ENCODE results near the gene THAP4.
"Not testable (repeated sequence)": the region's sequence is repeated elsewhere in the genome, so short reads cannot be mapped to it uniquely, and the experiment has no call there.

The THAP4 gene

GRCh38 chr2:241579281-241579680, 57.7 kb downstream of the THAP4 start:
- DNase-seq = no peak

- no peak for DNase-seq
Measured at GRCh38 chr2:241577413-241578122, 59.4 kb downstream of the THAP4 start.

GRCh38 chr2:241576293-241576654, 60.7 kb downstream of the THAP4 start:
- no peak for DNase-seq

GRCh38 chr2:241575624-241576292, 61.2 kb downstream of the THAP4 start:
- DNase-seq = no peak

- DNase-seq = no peak
Measured at GRCh38 chr2:241574911-241575623, 61.9 kb downstream of the THAP4 start.

GRCh38 chr2:241573741-241574140, 63.2 kb downstream of the THAP4 start:
- no peak for DNase-seq

- not testable (repeated sequence) for DNase-seq
Measured at GRCh38 chr2:241572915-241573651, 63.9 kb downstream of the THAP4 start.

- no peak for DNase-seq
Measured at GRCh38 chr2:241571821-241572620, 64.9 kb downstream of the THAP4 start.

- DNase-seq = no peak
Measured at GRCh38 chr2:241570961-241571581, 65.9 kb downstream of the THAP4 start.

- DNase-seq = no peak
Measured at GRCh38 chr2:241569831-241570281, 67.1 kb downstream of the THAP4 start.

- DNase-seq = no peak
Measured at GRCh38 chr2:241568726-241569125, 68.2 kb downstream of the THAP4 start.

GRCh38 chr2:241567776-241568175, 69.2 kb downstream of the THAP4 start:
- DNase-seq = no peak

- not testable (repeated sequence) for DNase-seq
Measured at GRCh38 chr2:241567266-241567665, 69.7 kb downstream of the THAP4 start.

GRCh38 chr2:241566468-241566867, 70.5 kb downstream of the THAP4 start:
- DNase-seq = no peak

GRCh38 chr2:241566021-241566420, 70.9 kb downstream of the THAP4 start:
- not testable (repeated sequence) for DNase-seq

- no peak for DNase-seq
Measured at GRCh38 chr2:241565411-241565810, 71.5 kb downstream of the THAP4 start.

- no peak for DNase-seq
Measured at GRCh38 chr2:241564596-241565410, 72.2 kb downstream of the THAP4 start.

- DNase-seq = no peak
Measured at GRCh38 chr2:241563981-241564595, 72.9 kb downstream of the THAP4 start.

GRCh38 chr2:241563571-241563980, 73.4 kb downstream of the THAP4 start:
- DNase-seq = no peak

GRCh38 chr2:241563031-241563507, 73.9 kb downstream of the THAP4 start:
- DNase-seq = no peak

All from stimulated activated naive CD4-positive, alpha-beta T cell (primary cell).